WTC11 (cell line): ENCODE results near the gene CCNL1.

Source experiments
- ATF2 ChIP-seq: sonication (generic); formaldehyde crosslinking; IDR thresholded peaks from 2 replicates; pipeline ENCODE4 v1.8.1; 2022; ENCODE audit warnings: low read depth, missing genetic modification reagents, borderline replicate concordance
- CTCF ChIP-seq: fragments of 200-600 bp; IDR thresholded peaks from 2 replicates; pipeline ENCODE4 v1.8.0; 2022; ENCODE audit warnings: antibody characterized with exemption
- NR1H2 ChIP-seq: sonication (generic); formaldehyde crosslinking; IDR thresholded peaks from 2 replicates; pipeline ENCODE4 v1.9.0; 2021; ENCODE audit warnings: mild to moderate bottlenecking, moderate library complexity, missing genetic modification reagents
- OVOL2 ChIP-seq: fragments of 250-450 bp; sonication (Bioruptor Pico); IDR thresholded peaks from 2 replicates; pipeline ENCODE4 v1.9.0; 2021; ENCODE audit warnings: mild to moderate bottlenecking, borderline replicate concordance
- TP53 ChIP-seq: sonication (generic); formaldehyde crosslinking; IDR thresholded peaks from 2 replicates; pipeline ENCODE4 v1.8.1; 2023; ENCODE audit warnings: mild to moderate bottlenecking, missing genetic modification reagents
- USF1 ChIP-seq: sonication (generic); formaldehyde crosslinking; IDR thresholded peaks from 2 replicates; pipeline ENCODE4 v1.8.0; 2022; ENCODE audit warnings: mild to moderate bottlenecking, missing genetic modification reagents
- TF ChIP-seq, protein P1 (sequence below): sonication (generic); formaldehyde crosslinking; IDR thresholded peaks from 2 replicates; pipeline ENCODE4 v1.8.0; 2022; ENCODE audit warnings: mild to moderate bottlenecking, missing genetic modification reagents

- TF ChIP-seq CTCF (no peak), USF1 (CRISPR knock-in tag) (no peak), OVOL2 (CRISPR knock-in tag) (no peak), NR1H2 (no peak), TP53 (CRISPR knock-in tag) (no peak), ATF2 (CRISPR knock-in tag) (no peak)
- TF ChIP-seq, protein P1, sequence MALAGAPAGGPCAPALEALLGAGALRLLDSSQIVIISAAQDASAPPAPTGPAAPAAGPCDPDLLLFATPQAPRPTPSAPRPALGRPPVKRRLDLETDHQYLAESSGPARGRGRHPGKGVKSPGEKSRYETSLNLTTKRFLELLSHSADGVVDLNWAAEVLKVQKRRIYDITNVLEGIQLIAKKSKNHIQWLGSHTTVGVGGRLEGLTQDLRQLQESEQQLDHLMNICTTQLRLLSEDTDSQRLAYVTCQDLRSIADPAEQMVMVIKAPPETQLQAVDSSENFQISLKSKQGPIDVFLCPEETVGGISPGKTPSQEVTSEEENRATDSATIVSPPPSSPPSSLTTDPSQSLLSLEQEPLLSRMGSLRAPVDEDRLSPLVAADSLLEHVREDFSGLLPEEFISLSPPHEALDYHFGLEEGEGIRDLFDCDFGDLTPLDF, result no peak
These were observed 55.4 kb downstream of the CCNL1 start for GRCh38 chr3:157104521-157104920.
